ENCODE results near the gene INSIG1.

Gene INSIG1

DNA sequence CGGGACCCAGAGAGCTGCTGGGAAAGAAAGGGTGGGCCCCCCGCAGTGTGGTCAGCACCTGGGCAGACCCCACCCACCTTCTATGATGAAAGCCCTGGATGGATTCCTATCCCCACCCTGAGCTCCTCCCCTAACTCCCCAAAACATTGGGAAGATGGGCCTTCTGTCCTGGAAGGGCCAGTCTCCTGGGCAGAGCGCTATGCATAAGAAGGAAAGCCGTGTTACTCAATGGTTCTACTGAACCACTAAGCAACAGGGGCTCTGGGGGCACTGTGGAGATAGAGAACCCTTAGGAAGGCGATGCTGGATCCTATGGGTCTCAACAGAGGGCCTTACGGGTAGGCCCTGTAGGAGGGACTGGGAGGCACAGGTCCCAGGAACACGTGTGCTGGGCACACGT lies 30.7 kb upstream of the INSIG1 start:
- no peak for DNase-seq

DNA sequence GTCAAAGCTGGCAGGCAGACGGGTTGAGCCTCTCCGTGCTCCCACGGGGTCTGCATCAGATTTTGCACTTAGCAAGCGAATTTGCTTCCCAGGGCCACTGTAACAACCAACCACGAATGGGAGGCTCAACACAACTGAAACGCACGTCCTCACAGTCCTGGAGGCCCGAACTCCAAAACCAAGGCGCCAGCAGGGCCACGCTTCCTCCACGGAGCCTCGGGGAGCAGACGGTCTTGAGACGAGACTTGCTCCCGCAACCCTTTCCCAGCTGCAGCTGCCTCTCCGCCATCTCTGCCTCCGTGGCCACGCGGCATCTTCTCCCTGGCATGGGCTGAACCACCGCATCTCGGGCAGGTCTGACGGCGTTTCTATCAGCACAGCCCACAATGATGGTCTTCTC lies 30.2 kb upstream of the INSIG1 start:
- DNase-seq, result no peak

DNA sequence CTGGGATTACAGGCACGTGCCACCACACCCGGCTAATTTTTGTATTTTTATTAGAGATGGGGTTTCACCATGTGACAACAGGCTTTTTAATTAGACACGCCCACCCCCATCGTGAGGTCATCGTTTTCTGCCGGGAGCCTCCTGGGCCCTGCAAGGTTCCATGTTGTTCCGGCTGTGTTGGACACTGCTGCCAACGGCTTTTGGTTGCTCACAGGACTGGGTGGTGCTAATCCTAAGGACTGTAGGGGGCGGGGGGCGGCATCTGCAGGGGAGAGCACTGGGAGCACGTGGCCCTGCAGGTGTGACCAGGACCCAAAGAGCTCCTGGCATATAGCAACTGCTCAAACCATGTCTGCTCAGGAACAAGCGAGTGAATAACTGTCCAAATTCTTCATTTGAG lies 29.5 kb upstream of the INSIG1 start:
- DNase-seq, result no peak

DNA sequence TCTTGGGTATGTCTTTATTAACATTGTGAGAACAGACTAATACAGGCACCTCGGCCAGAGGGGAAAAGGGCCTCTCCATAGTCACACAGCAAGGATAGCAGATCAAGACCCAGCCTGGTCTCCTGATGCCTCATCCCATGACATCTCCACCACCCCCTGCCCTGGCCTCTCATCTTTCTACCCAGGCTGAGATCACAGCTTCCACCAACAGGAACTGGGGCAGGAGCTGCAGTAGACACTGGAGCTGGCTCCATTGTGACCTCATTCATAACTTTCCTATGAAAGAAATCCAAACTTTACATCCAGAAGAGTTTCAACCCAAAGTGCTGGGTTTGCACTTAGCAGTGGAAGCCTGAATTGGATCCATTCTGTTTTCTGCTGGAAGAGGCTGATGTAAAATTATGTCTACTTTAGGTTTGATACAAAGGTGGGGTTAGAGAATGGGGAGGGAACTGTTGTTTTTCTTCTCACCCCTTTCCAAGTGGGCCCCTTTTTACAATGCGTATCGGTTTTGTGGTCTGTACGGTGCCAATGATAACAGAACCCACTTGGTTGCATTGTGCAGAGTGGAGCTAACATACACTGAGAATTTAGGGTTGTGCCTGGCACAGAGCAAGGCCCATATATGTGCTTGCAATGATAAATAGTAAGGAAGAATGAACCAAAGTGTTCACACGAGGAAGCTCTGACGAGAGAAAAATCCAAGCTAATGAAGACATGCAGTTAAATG lies 28.6 kb upstream of the INSIG1 start:
- no peak for DNase-seq

DNA sequence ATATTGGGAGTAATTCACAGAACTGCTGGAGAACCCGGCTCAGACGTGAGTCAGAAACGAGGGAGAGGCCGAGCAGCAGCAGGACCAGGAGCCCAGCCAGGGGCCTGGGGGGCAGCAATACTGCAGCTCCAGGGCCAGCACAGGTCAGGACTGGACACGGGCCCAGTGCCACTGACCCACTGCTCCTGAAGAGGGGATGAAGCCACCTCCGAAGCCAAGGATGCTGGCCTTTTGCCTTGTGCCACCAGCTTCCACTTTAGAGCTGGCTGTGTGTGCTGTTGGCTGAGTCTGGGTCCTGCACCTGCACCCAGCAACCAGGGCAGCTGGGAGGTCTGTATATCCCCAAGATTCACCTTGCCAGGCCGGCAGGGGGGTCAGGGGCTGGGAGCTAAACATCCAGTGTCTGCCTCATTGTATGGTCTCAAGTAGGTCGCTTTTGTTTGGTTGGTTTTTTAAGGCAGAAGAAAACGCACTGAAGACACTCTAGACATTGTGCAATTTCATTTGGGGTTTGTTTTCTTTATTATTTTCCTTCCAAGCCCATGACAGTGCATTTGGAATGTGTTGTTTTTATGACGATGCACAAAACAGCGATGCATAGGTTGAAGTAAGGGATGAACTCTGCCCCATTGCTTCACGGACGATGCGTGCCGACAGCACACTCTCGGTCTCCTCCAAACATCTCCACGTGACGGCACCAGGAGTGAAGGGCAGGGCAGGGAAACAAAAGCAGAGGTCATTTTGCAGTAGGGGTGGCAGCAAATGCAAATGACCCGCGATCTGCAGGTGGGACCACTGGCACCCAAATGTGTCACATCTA lies 27.7 kb upstream of the INSIG1 start:
- DNase-seq, result no peak

DNA sequence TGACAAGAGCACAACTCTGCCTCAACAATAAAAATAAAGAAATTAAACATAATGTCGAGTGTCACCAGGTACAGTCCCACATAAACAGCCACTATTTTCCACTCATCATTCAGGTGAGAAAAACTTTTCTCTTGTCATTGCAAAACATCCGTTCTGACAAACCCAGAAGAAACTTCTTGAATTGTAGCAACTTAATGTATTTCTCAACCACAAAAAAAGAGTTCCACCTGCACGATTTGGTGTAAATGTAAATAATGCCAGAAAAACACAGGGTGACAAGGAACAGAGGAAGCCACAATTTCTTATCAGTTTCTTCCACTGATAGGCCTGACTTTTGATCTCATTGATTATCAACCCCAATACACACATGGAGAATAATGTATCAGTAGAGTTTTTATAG lies 26.8 kb upstream of the INSIG1 start:
- DNase-seq, result no peak

DNA sequence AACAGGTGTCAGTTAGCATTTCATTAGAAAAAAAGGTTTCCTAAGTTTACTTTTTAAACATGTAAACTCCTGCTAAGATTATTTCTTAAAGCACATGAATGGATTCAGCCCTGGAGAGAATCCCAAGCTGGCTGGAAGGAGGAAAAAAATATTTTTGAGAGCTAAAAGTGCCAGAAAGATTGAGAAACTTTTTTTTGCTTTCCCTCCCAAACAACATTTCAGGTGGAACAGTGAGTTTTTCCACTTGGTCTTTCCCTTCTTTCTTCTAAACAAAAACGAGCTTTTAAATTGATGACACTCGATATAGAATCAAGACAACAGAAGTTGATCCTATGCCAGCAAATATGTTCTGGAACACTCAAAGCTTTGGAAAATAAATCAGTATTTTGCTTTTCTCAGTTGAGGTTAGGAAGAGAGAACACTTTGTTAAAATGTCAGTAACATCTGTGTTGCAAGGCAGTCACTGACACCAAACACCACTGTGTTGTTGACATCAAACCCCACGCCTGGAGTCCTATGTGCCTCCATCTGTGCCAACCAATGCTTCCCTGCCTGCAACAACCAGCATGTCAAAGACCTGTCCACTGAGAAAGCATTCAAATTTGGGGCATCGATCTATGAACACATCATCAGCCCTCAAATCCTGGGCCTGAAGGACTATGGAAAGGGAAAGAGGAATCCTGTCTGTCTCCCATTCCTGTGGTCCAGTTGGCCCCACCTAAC lies 22.9 kb upstream of the INSIG1 start:
- DNase-seq, result no peak

DNA sequence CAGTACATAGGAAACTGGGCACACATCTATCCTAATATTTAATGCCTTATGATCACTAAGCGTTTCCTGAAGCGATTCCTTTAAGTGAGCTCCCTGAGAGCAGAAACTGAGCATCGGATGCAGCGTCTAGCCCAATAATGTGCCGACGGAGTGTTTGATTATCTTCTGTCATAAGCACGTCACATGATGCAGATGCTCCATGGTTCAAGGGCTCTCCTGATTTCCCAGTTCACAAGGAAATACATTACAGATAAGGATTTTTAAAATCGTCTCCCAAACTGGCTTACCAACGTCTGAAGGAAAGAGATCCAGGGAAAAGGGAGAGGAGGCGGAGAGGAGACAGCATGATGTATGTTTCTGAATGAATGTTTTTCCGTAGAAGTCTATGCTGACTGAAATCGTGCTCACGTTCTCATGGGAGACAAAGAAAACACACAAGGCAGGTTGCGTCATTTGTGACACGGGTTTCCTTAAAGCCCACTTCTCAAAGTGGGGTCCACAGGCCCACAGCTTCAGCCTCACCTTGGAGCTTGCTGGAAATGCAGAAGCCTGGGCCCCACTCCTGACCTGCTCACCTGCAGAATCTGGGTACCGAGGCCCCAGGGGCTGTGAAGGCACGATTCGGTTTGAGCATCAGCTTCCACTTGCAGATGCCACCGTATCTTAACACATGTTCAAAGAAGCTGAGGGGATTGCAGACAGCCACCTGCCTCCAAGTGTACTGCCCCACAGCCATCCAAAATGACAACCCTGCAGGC lies 21.5 kb upstream of the INSIG1 start:
- no peak for DNase-seq

DNA sequence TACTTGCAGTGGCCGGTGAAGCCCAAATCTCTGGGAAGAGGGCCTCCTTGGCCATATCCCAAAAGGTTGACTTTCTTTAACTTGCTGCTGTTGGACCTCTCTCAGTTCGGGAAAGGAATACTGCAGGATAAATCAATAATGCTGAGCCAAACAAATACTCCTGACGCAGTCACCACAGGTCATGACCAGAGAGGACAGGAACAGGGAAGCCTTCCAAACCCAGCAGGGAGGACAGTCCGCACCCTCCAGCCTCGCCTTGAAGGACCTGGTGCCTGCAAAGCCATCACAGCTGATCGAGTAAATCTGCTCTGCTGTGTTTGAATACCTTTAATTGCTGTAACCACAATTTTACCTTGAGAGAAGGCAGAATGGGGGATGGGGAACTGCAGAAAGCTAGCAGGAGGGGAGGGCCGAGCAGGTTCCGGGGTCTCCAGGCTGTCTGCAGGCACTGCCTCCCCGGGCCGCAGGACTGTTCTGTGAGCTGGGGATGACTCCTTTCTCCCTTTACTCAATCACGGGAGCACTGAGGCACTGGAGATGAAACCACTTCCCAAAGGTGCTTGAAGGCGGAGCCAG lies 20.8 kb upstream of the INSIG1 start:
- DNase-seq, result no peak

DNA sequence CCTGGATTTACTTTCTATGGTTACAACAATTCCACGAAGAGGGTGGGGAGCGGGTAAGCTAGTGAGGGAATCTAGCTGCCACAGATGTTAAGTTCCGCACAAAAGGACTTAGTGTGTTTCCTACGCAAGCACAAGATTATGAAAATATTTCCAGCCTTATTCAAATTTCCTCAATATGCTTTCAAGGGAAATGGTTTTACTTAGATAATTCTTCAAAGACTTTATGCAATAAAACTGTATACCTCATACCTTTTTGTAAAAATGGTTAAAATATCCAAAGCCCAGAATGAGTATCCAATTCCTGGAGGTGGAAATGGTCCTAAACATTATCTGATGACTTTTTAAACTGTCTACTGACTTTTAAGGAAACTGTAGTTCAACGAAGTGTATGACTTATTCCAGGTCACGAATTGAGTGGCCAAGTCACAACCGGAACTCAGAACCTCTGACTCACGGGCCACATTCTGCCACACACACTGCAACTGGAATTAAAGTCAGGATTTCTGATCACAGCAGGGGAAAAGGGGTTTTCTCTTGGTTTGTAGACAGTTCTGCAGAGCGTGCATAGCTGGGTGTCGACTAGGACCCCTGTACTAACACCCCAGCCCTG lies 20.2 kb upstream of the INSIG1 start:
- no peak for DNase-seq

DNA sequence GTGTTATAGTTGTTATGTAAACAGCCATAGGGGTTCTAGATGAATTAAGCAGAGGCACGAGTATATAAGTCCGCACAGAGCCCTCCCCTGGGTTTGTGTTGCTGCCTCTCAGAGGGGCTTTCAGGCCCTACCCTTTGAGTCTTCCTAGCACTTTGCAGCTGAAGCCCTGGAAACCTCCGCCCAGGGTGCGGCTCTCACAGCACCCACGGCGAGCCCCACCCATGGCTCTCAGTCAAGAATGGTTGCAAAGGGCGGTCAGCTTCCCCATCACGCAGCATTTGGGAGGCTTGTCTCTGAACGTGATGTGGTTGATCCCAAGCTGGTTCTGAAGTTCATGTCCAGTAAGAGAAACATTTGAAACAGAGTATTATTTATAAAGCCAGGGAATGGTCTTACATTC lies 18.8 kb upstream of the INSIG1 start:
- DNase-seq, result no peak

DNA sequence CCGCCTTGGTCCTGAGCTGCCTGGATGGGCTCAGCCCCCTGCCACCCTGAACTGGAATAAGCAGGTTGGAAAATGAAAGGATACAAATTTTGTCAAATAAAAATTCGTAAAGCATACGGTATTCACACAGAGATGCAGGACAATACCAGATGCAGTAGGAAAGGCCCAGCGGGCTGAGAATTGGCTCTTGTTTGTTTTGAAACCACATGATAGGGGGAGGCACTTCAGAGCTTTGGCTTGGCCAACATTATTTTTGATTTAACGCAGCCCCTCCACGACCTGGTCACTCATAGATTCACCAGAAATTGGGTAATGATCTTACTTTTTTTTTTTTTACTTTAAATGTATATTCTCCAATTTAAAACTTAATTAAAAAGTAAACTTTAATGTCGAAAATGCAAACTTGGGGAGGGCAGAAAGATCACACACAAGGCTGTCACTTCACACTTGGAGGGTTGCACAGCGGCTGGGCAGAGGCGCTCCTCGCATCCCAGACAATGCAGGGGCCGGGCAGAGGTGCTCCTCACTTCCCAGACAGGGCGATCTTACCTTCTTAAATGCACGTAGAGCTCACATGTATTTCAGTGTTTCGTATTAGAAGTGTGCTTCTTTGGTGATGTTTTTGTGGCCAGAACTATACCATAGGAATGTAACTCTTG lies 17.8 kb upstream of the INSIG1 start:
- no peak for DNase-seq

DNA sequence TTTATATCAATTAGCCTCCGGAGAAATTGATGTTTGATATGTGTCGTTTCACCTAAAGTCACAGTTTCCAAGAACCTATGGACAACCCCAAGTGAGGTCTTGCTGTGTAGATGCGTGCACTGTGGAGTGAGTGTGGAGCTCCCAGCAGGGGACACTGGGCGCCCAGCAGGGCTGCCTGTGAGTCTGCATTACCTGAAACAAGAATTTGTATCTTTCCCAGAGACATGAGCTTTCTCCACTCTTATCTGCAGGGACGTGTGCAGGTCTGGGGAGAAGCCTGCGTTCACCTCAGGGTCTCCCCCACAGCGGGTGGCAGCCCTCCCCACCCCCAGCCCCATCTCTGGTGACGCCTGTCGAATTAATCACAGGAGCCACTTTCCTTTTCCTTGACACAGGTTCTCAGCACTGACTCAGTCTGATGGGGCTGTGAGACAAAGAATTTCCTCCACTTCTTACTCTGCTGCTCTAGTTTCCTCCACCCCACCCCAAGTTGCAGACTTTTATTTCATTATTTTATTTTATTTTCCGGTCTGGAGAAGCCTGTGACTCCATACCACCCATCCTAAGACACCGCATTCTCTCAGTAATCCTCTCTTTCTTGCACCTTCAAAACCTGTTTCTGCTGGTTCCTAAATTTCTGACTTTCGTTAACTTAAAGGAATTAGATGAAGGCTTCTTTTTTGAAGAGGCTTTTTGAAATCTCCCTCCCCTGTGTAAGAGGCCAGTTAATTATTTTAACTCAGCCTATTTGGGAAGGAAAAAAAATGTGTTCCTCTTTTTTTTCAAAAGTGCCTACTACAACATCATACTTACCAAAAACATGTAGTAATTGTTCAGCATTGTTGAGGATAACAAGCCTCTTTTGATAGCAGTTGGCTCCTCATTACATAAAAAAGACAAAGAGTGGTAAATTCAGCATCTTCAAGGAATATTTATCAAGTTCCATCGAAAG lies 17.0 kb upstream of the INSIG1 start:
- DNase-seq, result no peak

DNA sequence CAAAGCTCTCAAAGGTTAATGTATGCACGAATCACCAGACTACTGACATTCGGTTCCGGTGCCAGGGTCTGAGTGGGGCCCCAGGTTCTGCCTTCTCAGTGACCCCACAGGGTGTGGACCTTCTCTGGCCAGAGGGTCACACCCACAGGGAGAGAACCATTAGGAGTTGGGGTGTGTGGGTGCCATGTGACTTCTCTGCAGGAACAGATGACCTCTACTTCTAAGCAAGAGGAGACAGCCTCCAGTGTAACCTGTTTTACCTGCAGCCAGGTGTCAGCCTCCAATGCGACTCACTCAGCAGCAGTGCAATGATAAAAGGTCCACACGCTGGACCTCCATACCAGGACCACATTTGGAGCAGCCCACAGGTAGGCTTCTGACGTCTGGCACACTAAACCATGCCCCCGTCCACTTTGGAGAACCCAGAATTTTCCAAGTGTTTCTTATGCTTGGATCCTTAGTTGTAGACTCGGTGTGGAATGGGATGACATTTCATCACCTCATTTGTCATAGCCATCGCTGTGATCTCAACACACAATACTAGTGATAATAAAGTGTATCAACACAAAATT lies 16.2 kb upstream of the INSIG1 start:
- no peak for DNase-seq

DNA sequence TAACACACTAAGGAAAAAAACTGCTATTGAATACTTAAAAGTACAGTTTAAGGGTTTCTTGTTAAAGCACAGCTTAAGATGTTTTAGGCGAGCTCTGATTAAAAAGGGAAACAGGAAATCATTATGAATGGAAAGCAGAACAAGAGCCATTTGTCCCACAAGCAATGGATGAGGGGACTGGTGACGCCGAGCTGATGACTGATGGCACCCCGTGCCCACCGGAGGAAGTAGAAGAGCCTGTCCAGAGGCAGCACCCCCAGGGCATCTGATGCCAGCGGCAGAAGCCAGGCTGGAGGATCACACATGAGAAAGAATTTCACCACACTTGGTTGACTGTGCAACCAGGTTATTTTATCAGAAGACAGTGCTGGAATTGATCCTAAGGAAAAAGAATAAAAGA lies 15.0 kb upstream of the INSIG1 start:
- no peak for DNase-seq

DNA sequence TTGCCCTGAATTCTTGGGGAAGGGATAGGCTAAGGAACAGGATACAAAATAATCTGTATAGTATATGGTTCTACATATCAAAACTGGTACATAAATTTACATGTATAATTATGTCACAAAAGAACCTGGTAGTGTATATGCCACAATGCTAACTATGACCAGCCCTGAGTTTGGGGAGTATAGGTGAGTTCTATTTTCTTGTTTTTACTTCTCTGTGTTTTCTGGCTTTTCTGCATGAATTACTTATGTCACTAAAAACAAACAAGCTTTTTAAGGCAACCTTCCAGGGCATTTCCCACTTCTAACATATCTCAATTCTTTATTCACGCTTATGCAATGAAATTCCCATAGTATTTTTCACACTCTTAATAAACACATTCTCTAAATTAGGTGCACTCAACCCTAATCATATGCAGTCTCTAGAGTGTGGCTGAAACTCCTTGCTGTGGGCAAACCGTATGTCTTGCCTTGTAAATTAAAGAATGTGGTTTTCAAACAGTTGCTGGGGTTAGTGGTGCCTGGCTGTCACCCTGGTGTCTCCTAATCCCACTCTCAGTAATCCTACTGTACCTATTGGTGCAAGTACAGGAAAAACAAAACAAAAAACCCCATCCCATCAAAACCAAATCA lies 14.0 kb upstream of the INSIG1 start:
- DNase-seq, result no peak

DNA sequence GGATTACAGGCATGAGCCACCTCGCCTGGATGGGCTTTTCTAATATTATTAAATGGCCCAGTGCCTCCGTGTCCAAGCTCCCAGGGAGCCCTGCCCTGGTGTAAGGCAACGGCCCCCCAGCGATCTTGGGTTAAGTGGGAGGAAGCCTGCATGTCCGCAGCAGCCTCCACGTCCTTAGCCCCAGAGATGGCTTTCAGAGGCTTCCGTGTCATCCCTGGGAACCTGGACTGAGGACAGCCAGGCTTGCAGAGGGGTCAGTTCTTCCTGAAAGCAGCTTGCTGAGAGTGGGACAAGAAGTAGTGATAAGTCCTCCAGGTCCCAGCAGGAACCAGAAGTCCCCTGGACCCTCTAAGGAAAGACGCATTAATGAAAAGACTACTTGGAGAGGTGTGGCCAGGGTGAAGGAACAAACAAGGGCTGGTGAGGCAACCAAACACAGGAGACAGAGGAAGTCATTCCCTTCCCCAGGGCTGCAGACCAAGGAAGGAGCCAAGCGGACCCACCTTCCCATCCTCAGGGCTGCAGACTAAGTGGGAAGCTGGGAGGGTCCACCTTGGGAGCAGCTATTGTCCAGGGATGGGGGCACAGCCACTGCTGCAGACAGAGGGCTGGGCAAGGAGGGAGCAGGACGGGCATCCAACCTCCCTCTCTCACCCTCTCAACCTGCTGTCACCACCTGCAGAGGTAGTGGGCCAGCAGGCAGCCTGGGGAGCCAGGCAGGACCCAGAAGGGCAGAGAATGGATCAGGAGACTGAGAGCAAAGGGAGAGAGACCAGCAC lies 13.0 kb upstream of the INSIG1 start:
- no peak for DNase-seq

DNA sequence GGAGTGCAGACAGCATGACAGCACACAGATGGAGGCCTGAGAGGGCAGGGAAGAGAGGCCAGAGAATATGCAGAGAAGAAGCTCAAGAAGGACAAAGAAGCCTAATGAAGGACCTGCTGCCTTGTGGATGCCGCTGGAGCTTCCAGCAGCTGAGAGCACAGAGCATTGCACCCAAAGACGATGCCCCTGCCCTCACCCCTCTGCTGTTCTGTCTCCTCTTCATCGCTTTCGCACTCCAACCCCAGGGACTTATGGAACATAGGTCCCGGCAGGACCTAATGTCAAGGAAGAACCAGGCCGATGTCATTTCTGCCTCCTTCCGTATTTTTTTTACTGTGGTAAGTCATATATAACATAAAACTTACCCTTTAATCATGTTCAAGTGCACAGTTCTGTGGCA lies 12.3 kb upstream of the INSIG1 start:
- DNase-seq, result no peak

DNA sequence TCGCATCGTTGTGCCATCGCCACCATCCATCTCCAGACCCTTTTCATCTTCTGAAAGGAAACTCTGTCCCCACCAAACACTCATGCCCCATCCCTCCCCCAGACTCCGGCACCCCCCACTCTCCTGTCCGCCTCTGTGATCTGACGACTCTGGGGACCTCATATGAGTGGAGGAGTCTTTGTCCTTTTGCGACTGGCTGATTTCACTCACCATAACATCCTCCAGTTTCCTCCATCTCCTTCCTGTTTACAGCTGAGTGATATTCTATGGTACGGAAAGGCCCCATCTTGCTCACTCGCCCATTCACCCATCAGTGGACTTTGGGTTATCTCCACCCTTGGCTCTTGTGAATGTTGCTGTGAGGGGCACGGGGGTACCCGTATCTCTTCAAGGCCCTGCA lies 11.8 kb upstream of the INSIG1 start:
- no peak for DNase-seq

Data from NCI-H187 (cell line).